ENCODE results near the gene RIMS1.

RIMS1 gene

GRCh38 chr6:72417759-72418158 lies 531.4 kb downstream of the RIMS1 start:
- DNase-seq: no peak

DNA sequence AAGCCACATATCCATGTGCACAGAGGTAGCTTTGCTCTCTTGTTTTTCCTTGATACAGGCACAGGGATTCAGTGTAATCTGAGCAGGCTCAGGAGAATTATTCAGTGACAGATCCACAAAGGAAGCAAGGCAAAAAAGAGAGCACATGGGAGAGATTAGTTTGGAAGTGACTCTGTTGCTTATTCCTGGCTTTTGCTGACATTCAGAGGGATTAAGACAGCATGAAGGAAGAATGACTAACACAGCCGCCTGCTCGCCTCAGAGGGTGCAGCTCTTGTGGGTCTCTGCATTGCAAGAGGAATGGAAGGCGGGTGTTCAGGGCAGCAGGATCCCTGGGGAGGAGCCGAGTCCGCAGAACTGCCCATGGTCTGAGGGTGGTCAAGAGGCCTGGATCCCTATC lies 532.1 kb downstream of the RIMS1 start:
- no peak for DNase-seq

GRCh38 chr6:72419966-72420365 lies 533.6 kb downstream of the RIMS1 start:
- no peak for DNase-seq

GRCh38 chr6:72420409-72420808 lies 534.1 kb downstream of the RIMS1 start:
- DNase-seq: no peak

GRCh38 chr6:72421387-72421786 lies 535.0 kb downstream of the RIMS1 start:
- DNase-seq: no peak

DNA sequence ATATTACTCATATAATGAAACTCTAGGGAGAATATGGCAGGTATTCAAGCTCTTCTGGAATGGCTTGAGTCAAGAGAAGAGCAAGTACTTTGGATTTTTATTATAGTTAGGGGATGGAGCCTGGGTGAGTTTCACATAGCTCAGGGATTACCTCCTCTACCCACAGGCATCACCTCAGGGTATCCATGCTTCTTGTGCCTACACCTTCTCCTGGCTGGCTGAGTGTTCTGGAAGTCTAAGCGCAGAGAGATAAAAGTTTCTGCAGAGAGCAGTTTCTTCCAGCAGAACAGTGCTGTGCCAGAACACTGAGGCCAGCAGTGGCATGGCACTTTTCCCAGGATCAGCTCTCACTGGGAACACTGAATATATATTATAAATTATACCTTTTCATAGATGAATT lies 535.8 kb downstream of the RIMS1 start:
- no peak for DNase-seq

DNA sequence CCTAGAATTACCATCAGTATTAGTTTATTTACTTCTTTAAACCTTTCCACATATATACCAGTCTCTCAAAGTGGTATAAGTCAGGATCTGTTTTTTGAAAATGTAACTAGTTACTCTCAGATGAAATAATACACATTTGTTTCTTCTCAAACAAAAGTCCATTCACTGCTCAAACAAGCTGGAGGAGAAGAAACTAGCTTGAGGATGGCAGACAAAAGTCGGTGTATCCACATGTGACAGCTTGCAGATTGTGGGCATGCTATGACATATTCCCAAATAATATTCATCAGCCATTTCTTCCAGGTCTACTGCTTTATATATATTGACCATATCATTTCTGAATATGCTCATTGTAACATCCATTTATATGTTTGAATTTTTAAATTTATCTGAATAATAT lies 538.1 kb downstream of the RIMS1 start:
- DNase-seq: no peak

- DNase-seq: no peak
Measured at GRCh38 chr6:72425003-72425681, 538.8 kb downstream of the RIMS1 start.

DNA sequence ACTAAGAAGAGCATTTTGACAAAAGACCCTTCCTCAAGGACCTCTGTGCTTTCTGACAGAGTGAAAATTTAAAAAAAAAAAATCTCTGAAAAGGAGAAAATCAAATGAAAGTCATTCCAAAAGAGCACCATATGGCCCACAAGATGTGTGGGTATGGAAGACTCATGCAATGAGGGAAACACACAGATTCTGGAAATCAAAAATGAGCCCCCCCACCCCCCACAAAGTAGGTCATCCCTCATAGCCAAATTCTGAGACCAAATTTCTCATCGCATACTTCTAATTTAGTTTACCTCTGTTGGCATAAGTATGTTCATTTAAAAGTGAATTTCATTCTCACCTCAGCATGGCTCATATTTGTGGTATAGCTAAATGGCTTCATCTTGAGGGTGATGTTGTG lies 554.3 kb downstream of the RIMS1 start:
- no peak for DNase-seq

DNA sequence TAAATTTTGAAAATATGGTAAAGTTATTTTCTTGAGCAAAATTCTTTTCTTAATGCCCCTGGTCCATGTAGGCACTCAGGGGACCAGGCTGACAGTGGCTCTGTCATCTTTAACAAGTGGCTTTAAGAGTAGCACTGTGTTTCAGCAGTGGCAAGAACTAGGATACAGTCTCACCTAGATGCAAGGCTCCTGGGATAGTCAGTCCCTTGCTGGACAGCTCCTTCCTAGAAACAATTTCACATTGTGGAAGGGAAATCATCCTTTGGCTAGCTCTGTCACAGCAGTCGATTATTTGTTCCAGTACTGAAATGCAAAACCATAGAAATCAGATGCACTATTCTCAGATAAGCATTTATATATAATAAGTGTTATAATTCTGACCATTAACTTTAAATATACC lies 560.1 kb downstream of the RIMS1 start:
- peak; percentile 2 for DNase-seq

All from kidney glomerular epithelial cell (primary cell).